HL-60 (cell line): ENCODE measurements around the gene SLC35G6.
"Not testable (repeated sequence)": the region's sequence is repeated elsewhere in the genome, so short reads cannot be mapped to it uniquely, and the experiment has no call there.

ENCODE experiments used
- GABPA ChIP-seq: IDR thresholded peaks from 2 replicates; pipeline ENCODE4 v1.6.1; 2012; ENCODE audit warnings: low read depth
- POLR2AphosphoS5 ChIP-seq: IDR thresholded peaks from 2 replicates; pipeline ENCODE4 v1.6.1; 2012; ENCODE audit warnings: low read depth
- SPI1 ChIP-seq: IDR thresholded peaks from 2 replicates; pipeline ENCODE4 v1.6.1; 2012; ENCODE audit warnings: low read depth, mild to moderate bottlenecking, borderline replicate concordance
- TF ChIP-seq, protein P1 (sequence below): IDR thresholded peaks from one replicate; pipeline ENCODE4 v1.5.1; 2011; ENCODE audit warnings: low read length, control low read depth, inconsistent platforms; ENCODE audit not compliant: insufficient read depth
- TF ChIP-seq, protein P2 (sequence below): IDR thresholded peaks from 2 replicates; pipeline ENCODE4 v1.6.1; 2012; ENCODE audit warnings: low read depth; ENCODE audit not compliant: insufficient replicate concordance

DNA sequence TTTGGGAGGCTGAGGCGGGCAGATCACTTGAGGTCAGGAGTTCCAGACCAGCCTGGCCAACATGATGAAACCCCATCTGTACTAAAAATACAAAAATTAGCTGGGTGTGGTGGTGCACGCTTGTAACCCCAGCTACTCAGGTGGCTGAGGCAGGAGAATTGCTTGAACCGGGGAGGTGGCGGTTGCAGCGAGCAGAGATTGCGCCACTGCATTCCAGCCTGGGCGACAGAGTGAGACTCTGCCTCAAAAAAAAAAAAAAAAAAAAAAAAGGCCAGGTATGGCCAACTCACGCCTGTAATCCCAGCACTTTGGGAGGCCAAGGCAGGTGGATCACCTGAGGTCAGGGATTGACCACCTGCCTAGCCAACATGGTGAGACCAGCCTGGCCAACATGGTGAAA, 6.5 kb upstream of the SLC35G6 start:
- TF ChIP-seq, protein P1, sequence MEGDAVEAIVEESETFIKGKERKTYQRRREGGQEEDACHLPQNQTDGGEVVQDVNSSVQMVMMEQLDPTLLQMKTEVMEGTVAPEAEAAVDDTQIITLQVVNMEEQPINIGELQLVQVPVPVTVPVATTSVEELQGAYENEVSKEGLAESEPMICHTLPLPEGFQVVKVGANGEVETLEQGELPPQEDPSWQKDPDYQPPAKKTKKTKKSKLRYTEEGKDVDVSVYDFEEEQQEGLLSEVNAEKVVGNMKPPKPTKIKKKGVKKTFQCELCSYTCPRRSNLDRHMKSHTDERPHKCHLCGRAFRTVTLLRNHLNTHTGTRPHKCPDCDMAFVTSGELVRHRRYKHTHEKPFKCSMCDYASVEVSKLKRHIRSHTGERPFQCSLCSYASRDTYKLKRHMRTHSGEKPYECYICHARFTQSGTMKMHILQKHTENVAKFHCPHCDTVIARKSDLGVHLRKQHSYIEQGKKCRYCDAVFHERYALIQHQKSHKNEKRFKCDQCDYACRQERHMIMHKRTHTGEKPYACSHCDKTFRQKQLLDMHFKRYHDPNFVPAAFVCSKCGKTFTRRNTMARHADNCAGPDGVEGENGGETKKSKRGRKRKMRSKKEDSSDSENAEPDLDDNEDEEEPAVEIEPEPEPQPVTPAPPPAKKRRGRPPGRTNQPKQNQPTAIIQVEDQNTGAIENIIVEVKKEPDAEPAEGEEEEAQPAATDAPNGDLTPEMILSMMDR = not testable (repeated sequence)
- TF ChIP-seq POLR2AphosphoS5, SPI1, GABPA: not testable (repeated sequence)
- TF ChIP-seq, protein P2, sequence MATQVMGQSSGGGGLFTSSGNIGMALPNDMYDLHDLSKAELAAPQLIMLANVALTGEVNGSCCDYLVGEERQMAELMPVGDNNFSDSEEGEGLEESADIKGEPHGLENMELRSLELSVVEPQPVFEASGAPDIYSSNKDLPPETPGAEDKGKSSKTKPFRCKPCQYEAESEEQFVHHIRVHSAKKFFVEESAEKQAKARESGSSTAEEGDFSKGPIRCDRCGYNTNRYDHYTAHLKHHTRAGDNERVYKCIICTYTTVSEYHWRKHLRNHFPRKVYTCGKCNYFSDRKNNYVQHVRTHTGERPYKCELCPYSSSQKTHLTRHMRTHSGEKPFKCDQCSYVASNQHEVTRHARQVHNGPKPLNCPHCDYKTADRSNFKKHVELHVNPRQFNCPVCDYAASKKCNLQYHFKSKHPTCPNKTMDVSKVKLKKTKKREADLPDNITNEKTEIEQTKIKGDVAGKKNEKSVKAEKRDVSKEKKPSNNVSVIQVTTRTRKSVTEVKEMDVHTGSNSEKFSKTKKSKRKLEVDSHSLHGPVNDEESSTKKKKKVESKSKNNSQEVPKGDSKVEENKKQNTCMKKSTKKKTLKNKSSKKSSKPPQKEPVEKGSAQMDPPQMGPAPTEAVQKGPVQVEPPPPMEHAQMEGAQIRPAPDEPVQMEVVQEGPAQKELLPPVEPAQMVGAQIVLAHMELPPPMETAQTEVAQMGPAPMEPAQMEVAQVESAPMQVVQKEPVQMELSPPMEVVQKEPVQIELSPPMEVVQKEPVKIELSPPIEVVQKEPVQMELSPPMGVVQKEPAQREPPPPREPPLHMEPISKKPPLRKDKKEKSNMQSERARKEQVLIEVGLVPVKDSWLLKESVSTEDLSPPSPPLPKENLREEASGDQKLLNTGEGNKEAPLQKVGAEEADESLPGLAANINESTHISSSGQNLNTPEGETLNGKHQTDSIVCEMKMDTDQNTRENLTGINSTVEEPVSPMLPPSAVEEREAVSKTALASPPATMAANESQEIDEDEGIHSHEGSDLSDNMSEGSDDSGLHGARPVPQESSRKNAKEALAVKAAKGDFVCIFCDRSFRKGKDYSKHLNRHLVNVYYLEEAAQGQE = not testable (repeated sequence)
